HG03045 (cell line): Measurements from ENCODE around the gene PES1.
"Not testable (repeated sequence)": the region's sequence is repeated elsewhere in the genome, so short reads cannot be mapped to it uniquely, and the experiment has no call there.

Experiments used
- ATAC-seq: cut with Tn5 transposase; IDR thresholded peaks from one replicate; pipeline ENCODE4 v1.9.1; 2021; ENCODE audit warnings: mild to moderate bottlenecking, moderate library complexity; ENCODE audit not compliant: unreplicated experiment

Gene PES1

GRCh38 chr22:30556388-30556787, 35.3 kb downstream of the PES1 start:
- ATAC-seq = no peak

GRCh38 chr22:30555282-30556210, 36.2 kb downstream of the PES1 start:
- ATAC-seq = no peak

- ATAC-seq = no peak
These were observed 37.7 kb downstream of the PES1 start for GRCh38 chr22:30553971-30554370.

GRCh38 chr22:30552719-30553118, 39.0 kb downstream of the PES1 start:
- ATAC-seq = no peak

- not testable (repeated sequence) for ATAC-seq
These were observed 39.9 kb downstream of the PES1 start for GRCh38 chr22:30551813-30552212.

- ATAC-seq = no peak
These were observed 44.5 kb downstream of the PES1 start for GRCh38 chr22:30547188-30547587.

- no peak for ATAC-seq
These were observed 45.1 kb downstream of the PES1 start, which contains the start of gene SEC14L6 for GRCh38 chr22:30546616-30547015. Gene SEC14L6 (minus strand): TSS chr22:30546741. CDS start chr22:30546682, 59 bp downstream.

GRCh38 chr22:30542811-30543188, 48.9 kb downstream of the PES1 start:
- ATAC-seq = no peak

- no peak for ATAC-seq
These were observed 49.5 kb downstream of the PES1 start for GRCh38 chr22:30541961-30542810.

- not testable (repeated sequence) for ATAC-seq
These were observed 50.2 kb downstream of the PES1 start for GRCh38 chr22:30541511-30541910.

GRCh38 chr22:30539368-30539767, 52.3 kb downstream of the PES1 start:
- ATAC-seq = no peak

- no peak for ATAC-seq
These were observed 53.4 kb downstream of the PES1 start for GRCh38 chr22:30538280-30538679.

GRCh38 chr22:30537083-30537731, 54.5 kb downstream of the PES1 start:
- no peak for ATAC-seq

GRCh38 chr22:30535182-30535581, 56.5 kb downstream of the PES1 start:
- no peak for ATAC-seq

GRCh38 chr22:30531651-30532608, 59.8 kb downstream of the PES1 start:
- ATAC-seq = no peak

- no peak for ATAC-seq
These were observed 65.1 kb downstream of the PES1 start for GRCh38 chr22:30526656-30527055.
